Measurements from ENCODE around the gene SCGB3A2.

DNA sequence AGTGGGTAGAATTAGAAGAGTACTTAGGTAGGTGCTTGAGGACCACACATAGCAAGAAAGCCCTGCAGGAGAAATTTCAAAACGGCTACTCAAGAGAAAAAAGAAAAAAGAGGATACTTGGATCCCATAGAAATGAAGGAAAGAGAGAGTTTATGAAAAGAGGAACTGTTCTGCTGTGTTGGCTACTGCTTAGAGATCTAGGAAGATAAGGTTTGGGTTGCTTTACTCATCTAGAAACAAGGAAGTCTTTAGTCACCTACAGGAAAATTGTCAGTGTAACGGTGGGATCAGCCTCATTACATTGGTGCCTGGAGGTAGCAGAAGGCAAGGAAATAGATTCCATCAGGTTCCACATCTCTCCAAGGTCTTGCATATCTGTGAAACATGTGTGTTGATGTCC, 42.6 kb downstream of the SCGB3A2 start:
- TF ChIP-seq, protein P1, sequence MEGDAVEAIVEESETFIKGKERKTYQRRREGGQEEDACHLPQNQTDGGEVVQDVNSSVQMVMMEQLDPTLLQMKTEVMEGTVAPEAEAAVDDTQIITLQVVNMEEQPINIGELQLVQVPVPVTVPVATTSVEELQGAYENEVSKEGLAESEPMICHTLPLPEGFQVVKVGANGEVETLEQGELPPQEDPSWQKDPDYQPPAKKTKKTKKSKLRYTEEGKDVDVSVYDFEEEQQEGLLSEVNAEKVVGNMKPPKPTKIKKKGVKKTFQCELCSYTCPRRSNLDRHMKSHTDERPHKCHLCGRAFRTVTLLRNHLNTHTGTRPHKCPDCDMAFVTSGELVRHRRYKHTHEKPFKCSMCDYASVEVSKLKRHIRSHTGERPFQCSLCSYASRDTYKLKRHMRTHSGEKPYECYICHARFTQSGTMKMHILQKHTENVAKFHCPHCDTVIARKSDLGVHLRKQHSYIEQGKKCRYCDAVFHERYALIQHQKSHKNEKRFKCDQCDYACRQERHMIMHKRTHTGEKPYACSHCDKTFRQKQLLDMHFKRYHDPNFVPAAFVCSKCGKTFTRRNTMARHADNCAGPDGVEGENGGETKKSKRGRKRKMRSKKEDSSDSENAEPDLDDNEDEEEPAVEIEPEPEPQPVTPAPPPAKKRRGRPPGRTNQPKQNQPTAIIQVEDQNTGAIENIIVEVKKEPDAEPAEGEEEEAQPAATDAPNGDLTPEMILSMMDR (IDR thresholded peaks at IDR 0.05) = no peak
- no peak for TF ChIP-seq POLR2A (IDR thresholded peaks at IDR 0.05)
